ENCODE data around the gene DERA. TPM values are rescaled to one million over a fixed set of nuclear protein-coding genes. Genes with fewer than 3 reads are reported as not detected.

The DERA gene
- total and polyA plus RNA-seq, 2 of the 13 experiments (the other 11 are each of a cell fraction or from before 2014, with no cell fraction given), result 24.0 to 51.3 TPM

DNA sequence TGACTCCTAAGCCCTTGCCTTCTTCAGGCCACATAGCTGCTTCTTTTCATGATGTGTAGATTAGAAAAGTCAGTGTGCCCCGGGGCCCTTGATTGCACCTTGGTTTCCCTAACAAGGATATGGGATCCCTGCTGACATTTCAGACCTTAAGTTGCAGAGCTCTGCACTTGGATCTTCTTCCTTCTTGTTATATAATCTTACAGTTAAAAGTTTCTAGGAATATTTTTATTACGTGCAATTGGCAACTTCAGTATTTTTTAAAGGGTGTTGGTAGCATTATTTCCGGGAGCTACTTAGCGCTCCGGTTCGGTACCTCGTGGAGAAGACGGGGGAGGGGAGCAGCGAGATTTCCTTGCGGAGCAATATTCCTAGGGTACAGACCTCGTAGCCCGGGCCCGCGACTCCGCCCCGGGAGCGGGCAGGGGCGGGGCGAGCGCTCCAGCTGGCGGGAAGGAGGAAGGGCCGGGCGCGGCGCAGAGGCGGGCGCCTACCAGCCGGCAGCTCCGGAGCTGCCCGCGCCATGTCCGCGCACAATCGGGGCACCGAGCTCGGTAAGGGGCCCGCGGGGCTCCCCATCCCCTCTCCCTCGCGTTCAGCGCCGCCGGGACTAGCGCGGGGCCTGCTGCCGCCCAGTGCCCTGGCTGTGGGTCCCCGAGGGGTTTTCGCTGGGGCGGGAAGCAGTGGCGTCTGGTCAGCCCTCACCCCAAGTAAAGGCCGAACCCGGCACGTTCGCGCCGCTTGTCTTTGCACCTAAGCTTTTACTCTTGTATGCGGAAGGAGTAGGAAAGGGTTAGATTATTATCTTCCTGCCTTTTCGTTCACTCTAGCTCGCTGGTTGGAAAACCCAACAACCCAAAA lies at the start of gene DERA (continued):
- TF ChIP-seq, protein P1, sequence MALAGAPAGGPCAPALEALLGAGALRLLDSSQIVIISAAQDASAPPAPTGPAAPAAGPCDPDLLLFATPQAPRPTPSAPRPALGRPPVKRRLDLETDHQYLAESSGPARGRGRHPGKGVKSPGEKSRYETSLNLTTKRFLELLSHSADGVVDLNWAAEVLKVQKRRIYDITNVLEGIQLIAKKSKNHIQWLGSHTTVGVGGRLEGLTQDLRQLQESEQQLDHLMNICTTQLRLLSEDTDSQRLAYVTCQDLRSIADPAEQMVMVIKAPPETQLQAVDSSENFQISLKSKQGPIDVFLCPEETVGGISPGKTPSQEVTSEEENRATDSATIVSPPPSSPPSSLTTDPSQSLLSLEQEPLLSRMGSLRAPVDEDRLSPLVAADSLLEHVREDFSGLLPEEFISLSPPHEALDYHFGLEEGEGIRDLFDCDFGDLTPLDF (CRISPR knock-in tag; IDR thresholded peaks at IDR 0.05), result peak; percentile 80
- TF ChIP-seq ZNF335 (CRISPR knock-in tag; IDR thresholded peaks at IDR 0.05), result no peak
- TF ChIP-seq SOX5 (CRISPR knock-in tag; IDR thresholded peaks at IDR 0.05; ENCODE audit: borderline replicate concordance), result no peak; the same call in 1 of the 2 replicates
- TF ChIP-seq ZNF577 (CRISPR knock-in tag; IDR thresholded peaks at IDR 0.05; ENCODE audit: borderline replicate concordance, low read depth), result no peak
- TF ChIP-seq HNRNPL (IDR thresholded peaks at IDR 0.05; ENCODE audit: low read depth, low read length), result no peak
- peak; percentile 42; the same call in 1 of the 2 replicates for TF ChIP-seq MYC (CRISPR knock-in tag; IDR thresholded peaks at IDR 0.05; ENCODE audit: borderline replicate concordance)
- peak; percentile 81 for TF ChIP-seq ZNF891 (CRISPR knock-in tag; IDR thresholded peaks at IDR 0.05)
- TF ChIP-seq NR2F2 (IDR thresholded peaks at IDR 0.05; ENCODE audit: borderline replicate concordance, low read depth), result no peak
- TF ChIP-seq ZNF382 (CRISPR knock-in tag; IDR thresholded peaks at IDR 0.05; ENCODE audit: borderline replicate concordance), result no peak
- TF ChIP-seq, protein P2, sequence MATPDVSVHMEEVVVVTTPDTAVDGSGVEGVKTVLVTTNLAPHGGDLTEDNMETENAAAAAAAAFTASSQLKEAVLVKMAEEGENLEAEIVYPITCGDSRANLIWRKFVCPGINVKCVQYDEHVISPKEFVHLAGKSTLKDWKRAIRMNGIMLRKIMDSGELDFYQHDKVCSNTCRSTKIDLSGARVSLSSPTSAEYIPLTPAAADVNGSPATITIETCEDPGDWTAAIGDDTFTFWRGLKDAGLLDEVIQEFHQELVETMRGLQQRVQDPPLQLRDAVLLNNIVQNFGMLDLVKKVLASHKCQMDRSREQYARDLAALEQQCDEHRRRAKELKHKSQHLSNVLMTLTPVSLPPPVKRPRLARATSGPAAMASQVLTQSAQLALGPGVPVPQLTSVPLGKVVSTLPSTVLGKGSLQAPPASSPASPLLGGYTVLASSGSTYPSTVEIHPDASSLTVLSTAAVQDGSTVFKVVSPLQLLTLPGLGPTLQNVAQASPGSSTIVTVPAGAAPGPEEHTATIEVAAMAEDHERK (CRISPR knock-in tag; IDR thresholded peaks at IDR 0.05; ENCODE audit: low read depth), result no peak
- no peak for TF ChIP-seq ZNF790 (CRISPR knock-in tag; IDR thresholded peaks at IDR 0.05; ENCODE audit: borderline replicate concordance)
- TF ChIP-seq ATF7 (IDR thresholded peaks at IDR 0.05), result no peak
- TF ChIP-seq ATF7 (CRISPR knock-in tag; IDR thresholded peaks at IDR 0.05), result no peak
- TF ChIP-seq ATM (IDR thresholded peaks at IDR 0.05; ENCODE audit: borderline replicate concordance), result no peak
- peak; percentile 50; the same call in 1 of the 2 replicates for TF ChIP-seq ZNF235 (CRISPR knock-in tag; IDR thresholded peaks at IDR 0.05; ENCODE audit: borderline replicate concordance)
- no peak for TF ChIP-seq NR3C1 (CRISPR knock-in tag; IDR thresholded peaks at IDR 0.05)
- TF ChIP-seq PCBP2 (optimal IDR thresholded peaks at IDR 0.05; ENCODE audit: low read depth, low read length, poor library complexity, severe bottlenecking), result no peak
- TF ChIP-seq, protein P3, sequence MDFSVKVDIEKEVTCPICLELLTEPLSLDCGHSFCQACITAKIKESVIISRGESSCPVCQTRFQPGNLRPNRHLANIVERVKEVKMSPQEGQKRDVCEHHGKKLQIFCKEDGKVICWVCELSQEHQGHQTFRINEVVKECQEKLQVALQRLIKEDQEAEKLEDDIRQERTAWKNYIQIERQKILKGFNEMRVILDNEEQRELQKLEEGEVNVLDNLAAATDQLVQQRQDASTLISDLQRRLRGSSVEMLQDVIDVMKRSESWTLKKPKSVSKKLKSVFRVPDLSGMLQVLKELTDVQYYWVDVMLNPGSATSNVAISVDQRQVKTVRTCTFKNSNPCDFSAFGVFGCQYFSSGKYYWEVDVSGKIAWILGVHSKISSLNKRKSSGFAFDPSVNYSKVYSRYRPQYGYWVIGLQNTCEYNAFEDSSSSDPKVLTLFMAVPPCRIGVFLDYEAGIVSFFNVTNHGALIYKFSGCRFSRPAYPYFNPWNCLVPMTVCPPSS (IDR thresholded peaks at IDR 0.05), result no peak
- no peak for TF ChIP-seq STAG1 (CRISPR knock-in tag; IDR thresholded peaks at IDR 0.05)
- TF ChIP-seq SP140L (CRISPR knock-in tag; IDR thresholded peaks at IDR 0.05; ENCODE audit: borderline replicate concordance), result no peak
- no peak for TF ChIP-seq NCOA2 (CRISPR knock-in tag; IDR thresholded peaks at IDR 0.05)
- TF ChIP-seq, protein P4, sequence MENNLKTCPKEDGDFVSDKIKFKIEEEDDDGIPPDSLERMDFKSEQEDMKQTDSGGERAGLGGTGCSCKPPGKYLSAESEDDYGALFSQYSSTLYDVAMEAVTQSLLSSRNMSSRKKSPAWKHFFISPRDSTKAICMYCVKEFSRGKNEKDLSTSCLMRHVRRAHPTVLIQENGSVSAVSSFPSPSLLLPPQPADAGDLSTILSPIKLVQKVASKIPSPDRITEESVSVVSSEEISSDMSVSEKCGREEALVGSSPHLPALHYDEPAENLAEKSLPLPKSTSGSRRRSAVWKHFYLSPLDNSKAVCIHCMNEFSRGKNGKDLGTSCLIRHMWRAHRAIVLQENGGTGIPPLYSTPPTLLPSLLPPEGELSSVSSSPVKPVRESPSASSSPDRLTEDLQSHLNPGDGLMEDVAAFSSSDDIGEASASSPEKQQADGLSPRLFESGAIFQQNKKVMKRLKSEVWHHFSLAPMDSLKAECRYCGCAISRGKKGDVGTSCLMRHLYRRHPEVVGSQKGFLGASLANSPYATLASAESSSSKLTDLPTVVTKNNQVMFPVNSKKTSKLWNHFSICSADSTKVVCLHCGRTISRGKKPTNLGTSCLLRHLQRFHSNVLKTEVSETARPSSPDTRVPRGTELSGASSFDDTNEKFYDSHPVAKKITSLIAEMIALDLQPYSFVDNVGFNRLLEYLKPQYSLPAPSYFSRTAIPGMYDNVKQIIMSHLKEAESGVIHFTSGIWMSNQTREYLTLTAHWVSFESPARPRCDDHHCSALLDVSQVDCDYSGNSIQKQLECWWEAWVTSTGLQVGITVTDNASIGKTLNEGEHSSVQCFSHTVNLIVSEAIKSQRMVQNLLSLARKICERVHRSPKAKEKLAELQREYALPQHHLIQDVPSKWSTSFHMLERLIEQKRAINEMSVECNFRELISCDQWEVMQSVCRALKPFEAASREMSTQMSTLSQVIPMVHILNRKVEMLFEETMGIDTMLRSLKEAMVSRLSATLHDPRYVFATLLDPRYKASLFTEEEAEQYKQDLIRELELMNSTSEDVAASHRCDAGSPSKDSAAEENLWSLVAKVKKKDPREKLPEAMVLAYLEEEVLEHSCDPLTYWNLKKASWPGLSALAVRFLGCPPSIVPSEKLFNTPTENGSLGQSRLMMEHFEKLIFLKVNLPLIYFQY (CRISPR knock-in tag; IDR thresholded peaks at IDR 0.05; ENCODE audit: borderline replicate concordance), result 0 out of 2 replicates have a peak, but pooled peaks have one; percentile 24
- no peak for TF ChIP-seq NR2F1 (CRISPR knock-in tag; IDR thresholded peaks at IDR 0.05)

Data from HepG2 (cell line).